ENCODE data around the gene DNAH14.
"Not testable (repeated sequence)": the region's sequence is repeated elsewhere in the genome, so short reads cannot be mapped to it uniquely, and the experiment has no call there.

DNAH14 gene

GRCh38 chr1:224921354-224921753 is 8.1 kb upstream of the DNAH14 start:
- no peak for DNase-seq (ENCODE audit: low read depth)

DNA sequence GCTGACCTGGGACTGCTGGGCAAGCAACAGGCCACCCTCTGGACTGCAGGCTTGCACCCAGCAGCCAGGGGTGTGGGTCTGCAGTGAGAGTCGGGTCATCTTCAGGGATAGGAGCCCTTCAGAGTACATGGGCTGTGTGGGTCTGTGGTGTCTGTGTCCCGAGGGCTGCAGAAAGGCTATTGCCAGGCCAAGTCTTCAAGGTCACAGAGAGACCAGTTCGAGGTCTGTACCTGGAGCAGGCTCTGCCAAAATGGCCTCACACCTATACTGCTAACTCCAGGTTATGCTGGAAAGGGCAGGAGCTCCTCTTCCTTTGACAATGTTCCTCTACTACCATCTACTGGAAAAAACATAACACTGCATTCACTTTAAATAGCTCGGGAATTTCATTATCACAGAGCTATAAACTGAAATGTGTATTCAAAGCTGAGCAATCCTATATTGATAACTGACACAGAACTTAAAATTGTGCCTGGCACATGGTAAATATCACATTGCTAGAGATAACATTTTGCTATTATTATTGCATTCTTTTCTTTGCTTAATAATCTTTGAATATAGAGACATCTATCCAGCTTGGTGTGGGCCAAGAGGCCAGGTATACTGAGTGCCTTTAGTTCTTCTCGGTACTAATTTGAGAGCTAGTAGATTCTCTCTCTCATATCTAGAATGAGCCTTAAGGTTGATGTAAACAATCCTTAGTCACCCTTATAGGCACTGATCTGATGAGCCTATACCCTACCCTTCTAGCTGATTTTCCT is 6.9 kb upstream of the DNAH14 start:
- no peak for DNase-seq (ENCODE audit: low read depth)

- no peak for DNase-seq (ENCODE audit: low read depth)
These were observed 5.7 kb upstream of the DNAH14 start for GRCh38 chr1:224923726-224924125.

DNA sequence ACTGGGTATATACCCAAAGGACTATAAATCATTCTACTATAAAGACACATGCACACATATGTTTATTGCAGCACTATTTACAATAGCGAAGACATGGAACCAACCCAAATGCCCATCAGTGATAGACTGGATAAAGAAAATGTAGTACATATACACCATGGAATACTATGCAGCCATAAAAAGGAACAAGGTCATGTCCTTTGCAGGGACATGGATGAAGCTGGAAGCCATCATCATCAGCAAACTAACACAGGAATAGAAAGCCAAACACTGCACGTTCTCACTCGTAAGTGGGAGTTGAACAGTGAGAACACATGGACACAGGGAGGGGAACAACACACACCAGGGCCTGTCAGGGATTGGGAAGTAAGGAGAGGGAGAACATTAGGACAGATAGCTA is 1.8 kb upstream of the DNAH14 start:
- DNase-seq (ENCODE audit: low read depth), result not testable (repeated sequence)

DNA sequence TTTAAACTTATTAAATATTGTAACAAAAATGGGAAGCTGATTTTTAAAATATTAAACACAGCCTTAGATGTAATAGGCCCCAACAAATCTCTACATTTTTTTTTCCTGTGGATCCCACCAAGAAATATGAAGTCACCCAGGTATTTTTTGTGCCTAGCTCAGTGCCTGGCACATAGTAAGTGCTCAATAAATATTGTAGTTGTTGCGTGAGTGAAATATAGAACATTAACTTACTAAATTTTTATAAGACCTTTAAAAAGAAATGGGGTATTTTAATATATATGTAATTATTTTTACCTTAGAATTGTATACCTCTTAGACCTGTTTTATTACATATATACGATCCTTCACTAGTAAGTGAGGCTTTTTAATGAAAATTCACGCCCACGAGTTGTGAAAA is 569 bp upstream of the DNAH14 start:
- no peak for DNase-seq (ENCODE audit: low read depth)

- no peak for DNase-seq (ENCODE audit: low read depth)
These were observed 2.1 kb downstream of the DNAH14 start for GRCh38 chr1:224931605-224932004.

DNA sequence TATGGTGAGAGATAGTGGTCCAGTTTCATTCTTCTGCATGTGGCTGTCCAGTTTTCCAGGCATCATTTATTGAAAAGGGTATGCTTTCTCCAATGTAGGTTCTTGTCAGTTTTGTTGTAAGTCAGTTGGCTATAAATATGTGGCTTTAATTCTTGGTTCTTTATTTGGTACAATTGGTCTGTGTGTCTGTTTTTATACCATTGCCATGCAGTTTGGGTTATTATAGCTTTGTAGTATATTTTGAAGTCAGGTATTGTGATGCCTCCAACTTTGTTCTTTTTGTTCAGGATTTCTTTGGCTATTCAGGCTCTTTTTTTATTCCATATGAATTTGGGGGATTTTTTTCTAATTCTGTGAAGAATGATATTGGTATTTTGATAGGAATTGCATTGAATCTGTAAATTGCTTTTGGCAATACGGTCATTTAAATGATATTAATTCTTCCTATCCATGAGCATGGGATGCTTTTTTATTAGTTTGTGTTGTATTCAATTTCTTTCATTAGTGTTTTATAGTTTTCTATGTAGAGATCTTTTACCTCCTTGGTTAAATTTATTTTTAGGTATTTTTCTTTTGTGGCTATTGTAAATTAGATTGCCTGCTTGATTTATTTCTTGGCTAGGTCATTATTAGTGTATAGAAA is 3.3 kb downstream of the DNAH14 start:
- no peak for DNase-seq (ENCODE audit: low read depth)

- no peak for DNase-seq (ENCODE audit: low read depth)
These were observed 4.1 kb downstream of the DNAH14 start for GRCh38 chr1:224933584-224933983.

DNA sequence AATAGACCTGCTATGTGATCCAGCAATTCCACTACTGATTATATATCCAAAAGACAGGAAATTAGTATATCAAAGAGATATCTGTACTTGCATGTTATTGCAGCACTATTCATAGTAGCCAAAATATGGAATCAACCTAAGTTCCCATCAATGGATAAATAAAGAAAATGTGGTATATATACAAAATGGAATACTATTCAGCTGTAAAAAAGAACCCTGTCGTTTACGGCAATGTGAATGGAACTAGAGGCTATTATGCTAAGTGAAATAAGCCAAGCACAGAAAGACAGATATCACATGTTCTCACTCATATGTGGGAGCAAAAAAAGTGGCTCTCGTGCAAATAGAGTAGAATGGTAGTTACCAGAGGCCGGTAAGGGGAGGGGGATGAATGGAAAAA is 9.2 kb downstream of the DNAH14 start:
- DNase-seq (ENCODE audit: low read depth), result no peak

GRCh38 chr1:224939844-224940425 is 10.5 kb downstream of the DNAH14 start:
- DNase-seq (ENCODE audit: low read depth), result no peak

- not testable (repeated sequence) for DNase-seq (ENCODE audit: low read depth)
These were observed 11.3 kb downstream of the DNAH14 start for GRCh38 chr1:224940735-224941134.

- DNase-seq (ENCODE audit: low read depth), result not testable (repeated sequence)
These were observed 16.3 kb downstream of the DNAH14 start for GRCh38 chr1:224945651-224946348.

GRCh38 chr1:224946349-224946691 is 16.8 kb downstream of the DNAH14 start:
- DNase-seq (ENCODE audit: low read depth), result not testable (repeated sequence)

GRCh38 chr1:224957696-224958095 is 28.2 kb downstream of the DNAH14 start:
- DNase-seq (ENCODE audit: low read depth), result no peak

DNA sequence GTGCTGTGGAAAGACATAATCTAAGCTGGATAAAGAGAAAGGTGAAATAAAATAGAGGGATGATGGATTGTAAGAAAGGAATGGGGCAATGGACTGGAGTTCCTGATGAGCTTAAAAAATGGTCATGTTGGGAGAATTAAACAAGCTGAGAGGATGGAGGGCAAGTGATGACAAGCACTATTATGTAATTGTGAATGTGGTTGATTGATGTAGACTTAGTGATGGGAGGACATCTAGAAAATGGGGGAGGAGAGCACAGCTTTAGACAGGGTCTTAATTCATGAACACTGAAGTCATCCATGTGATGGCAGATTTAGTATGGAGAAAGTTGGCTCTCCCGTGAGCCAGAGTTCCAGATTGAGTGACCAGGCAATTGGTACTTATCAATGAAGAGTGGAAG is 29.0 kb downstream of the DNAH14 start:
- no peak for DNase-seq (ENCODE audit: low read depth)

DNA sequence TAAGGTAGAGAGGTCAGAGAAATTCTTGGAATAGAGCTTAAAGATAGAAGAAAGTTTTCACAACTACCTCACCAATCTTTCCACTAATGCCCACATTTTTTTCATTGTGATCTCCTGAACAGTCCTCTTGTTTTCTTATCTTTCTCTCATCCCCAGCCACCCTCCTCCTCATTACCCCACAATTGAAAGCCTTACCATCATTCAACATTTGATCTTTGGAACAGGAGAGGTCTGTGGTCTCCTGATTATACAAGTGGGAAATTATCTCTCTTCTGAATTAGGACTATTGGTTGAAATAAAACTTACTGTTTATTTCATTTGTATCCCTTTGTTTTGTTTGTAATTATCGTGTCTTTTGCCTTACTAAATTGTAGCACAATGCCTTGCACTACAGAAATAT is 29.6 kb downstream of the DNAH14 start:
- no peak for DNase-seq (ENCODE audit: low read depth)

GRCh38 chr1:224959656-224960055 is 30.2 kb downstream of the DNAH14 start:
- DNase-seq (ENCODE audit: low read depth), result no peak

DNA sequence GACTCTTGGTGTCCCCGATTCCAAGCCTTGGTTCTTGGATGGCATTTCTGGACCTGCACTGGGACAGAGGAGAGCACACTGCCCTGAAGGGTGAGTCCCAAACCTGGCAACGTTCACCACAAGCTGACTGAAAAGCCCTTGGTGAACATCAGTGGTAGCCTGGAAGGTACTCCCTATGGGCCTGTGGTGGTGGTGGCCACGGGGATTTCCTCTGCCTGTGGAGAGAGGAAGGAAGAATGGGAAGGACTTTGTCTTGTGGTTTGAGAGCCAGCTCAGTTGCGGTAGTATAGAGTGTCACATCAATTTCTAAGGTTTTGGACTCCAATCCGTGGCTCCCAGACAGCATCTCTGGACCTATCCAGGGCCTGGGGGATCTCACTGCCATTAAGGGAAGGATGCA is 50.7 kb downstream of the DNAH14 start:
- no peak for DNase-seq (ENCODE audit: low read depth)

GRCh38 chr1:224981922-224982354 is 52.5 kb downstream of the DNAH14 start:
- DNase-seq (ENCODE audit: low read depth), result not testable (repeated sequence)

GRCh38 chr1:224988042-224988441 is 58.6 kb downstream of the DNAH14 start:
- no peak for DNase-seq (ENCODE audit: low read depth)

DNA sequence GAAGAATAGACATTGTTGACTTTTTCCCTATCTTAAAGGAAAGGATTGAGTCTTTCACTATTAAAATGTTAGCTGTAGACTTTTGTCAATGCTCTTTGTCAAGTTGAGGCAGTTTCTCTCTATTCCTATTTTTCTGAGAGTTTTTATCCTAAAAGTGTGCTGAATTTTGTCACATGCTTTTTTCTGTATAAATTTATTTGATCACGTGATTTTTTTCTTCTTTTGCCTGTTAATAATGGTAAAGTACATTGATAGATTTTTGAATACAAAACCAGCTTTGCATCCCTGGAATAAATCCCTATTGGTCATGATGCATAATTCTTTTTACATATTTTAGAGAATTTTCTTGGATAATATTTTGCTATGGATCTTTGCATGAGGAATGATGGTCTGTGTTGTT is 60.1 kb downstream of the DNAH14 start:
- DNase-seq (ENCODE audit: low read depth), result no peak

DNA sequence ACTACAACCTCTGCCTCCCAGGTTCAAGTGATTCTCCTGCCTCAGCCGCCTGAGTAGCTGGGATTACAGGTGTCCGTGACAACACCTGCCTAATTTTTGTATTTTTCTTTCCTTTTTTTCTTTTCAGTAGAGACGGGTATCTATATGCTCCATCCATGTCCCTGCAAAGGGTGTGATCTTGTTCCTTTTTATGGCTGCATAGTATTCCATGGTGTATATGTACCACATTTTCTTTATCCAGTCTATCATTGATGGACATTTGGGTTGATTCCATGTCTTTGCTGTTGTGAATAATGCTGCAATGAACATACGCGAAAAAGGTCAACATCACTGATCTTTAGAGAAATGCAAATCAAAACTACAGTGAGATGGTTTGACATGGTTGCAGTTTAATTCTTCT is 62.1 kb downstream of the DNAH14 start:
- not testable (repeated sequence) for DNase-seq (ENCODE audit: low read depth)

DNA sequence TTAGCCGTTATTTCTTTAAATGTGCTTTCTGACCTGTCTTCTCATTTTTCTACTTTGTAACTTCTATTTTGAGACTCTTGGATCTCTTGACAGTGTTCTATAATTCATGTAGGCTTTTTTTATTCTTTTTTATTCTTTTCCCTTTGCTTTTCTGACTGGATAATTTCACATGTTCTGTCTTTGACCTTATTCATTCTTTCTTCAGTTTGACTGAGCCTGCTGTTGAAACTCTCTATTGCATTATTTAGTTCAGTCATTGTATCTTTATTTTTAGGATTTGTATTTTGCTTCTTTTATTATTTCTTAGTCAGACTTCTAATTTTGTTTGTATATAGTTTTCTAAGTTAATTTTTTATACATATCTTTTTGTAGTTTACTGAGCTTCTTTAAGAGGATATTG is 66.1 kb downstream of the DNAH14 start:
- no peak for DNase-seq (ENCODE audit: low read depth)
